Activated CD8-positive, alpha-beta T cell treated with anti-CD3 and anti-CD28 coated beads for 36 hours (primary cell): ENCODE results near the gene MFSD8. TPM values are rescaled to one million over a fixed set of nuclear protein-coding genes. Genes with fewer than 3 reads are reported as not detected.
"Not testable (repeated sequence)": the region's sequence is repeated elsewhere in the genome, so short reads cannot be mapped to it uniquely, and the experiment has no call there.

Experiments
- ATAC-seq: fragments of 200-7000 bp; cut with Tn5 transposase; one replicate; pipeline ENCODE4 v1.10.0; 2021; ENCODE audit warnings: mild to moderate bottlenecking, moderate library complexity
- CTCF ChIA-PET: fragments of 350-600 bp; sonication (Branson Sonifier 250); formaldehyde crosslinking; loops from one replicate; lab custom pipeline; 2021; ENCODE audit warnings: antibody characterized with exemption; lab: Charles Lee
- POLR2A ChIA-PET: fragments of 350-600 bp; sonication (Branson Sonifier 250); formaldehyde crosslinking; loops from one replicate; lab custom pipeline; 2021; ENCODE audit warnings: antibody characterized with exemption; lab: Charles Lee
- DNase-seq: peaks from one replicate; pipeline ENCODE4 v3.0.0-alpha.2; 2020
- H3K27ac Mint-ChIP-seq: one replicate; pipeline ENCODE4 v1.8.0; 2021; ENCODE audit warnings: mild to moderate bottlenecking, mixed read lengths
- H3K27me3 Mint-ChIP-seq: one replicate; pipeline ENCODE4 v1.8.0; 2021; ENCODE audit warnings: mixed read lengths
- H3K36me3 Mint-ChIP-seq: one replicate; pipeline ENCODE4 v1.8.0; 2021; ENCODE audit warnings: low read depth, mixed read lengths
- H3K4me1 Mint-ChIP-seq: one replicate; pipeline ENCODE4 v1.8.0; 2021; ENCODE audit warnings: low read depth, mixed read lengths
- H3K4me3 Mint-ChIP-seq: one replicate; pipeline ENCODE4 v1.8.0; 2021; ENCODE audit warnings: mild to moderate bottlenecking, moderate library complexity, mixed read lengths
- H3K9me3 Mint-ChIP-seq: one replicate; pipeline ENCODE4 v1.8.0; 2021; ENCODE audit warnings: mixed read lengths
- intact Hi-C: fragments of 100-400 bp; cut with micrococcal nuclease; formaldehyde crosslinking; loops from one replicate; pipeline ENCODE4 v1.10.0; 2022
- total RNA-seq, 2 experiments: library from RNA; stranded (reverse); gene quantifications; one replicate each; pipeline ENCODE4 v1.2.3, GENCODE V29; 2021
- TF ChIP-seq, protein P1 (sequence below): fragments of 200-600 bp; IDR thresholded peaks from one replicate; pipeline ENCODE4 v1.8.0; 2022; ENCODE audit warnings: antibody characterized with exemption, mild to moderate bottlenecking

The MFSD8 gene
- total RNA-seq, 2 experiments from 2014 or later: 12.5 to 14.2 TPM

DNA sequence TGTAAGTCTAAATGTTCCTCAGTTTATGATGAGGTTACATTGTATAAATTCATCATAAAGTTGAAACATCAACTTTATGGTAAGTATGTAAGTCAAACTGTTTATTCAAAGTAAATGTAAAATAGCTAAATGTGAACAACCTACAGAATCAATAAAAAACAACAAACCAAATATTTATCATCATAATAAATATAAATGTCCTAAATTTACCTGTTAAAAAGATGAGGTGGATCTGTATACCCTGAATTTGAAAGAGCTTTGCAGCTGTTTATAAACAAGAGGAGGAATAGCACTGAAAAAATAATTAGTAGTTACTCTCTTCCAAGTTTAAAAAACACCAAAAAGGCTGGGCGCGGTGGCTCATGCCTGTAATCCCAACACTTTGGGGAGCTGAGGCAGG is 14.0 kb upstream of the MFSD8 start:
- ChIA-PET CTCF (no interaction called here), POLR2A (interaction anchor here (1.0 kb wide), 1 partner anchor 14 kb away, joined by 3 read pairs; the partner anchor contains the start of genes ABHD18 and MFSD8)
- no peaks in the 10 kb centered on the region for H3K9me3 Mint-ChIP-seq
- DNase-seq (no peak), ATAC-seq (no peak)
- H3K27ac Mint-ChIP-seq: no peak overlapping the region
- H3K4me3 Mint-ChIP-seq: no peak overlapping the region
- TF ChIP-seq, protein P1, sequence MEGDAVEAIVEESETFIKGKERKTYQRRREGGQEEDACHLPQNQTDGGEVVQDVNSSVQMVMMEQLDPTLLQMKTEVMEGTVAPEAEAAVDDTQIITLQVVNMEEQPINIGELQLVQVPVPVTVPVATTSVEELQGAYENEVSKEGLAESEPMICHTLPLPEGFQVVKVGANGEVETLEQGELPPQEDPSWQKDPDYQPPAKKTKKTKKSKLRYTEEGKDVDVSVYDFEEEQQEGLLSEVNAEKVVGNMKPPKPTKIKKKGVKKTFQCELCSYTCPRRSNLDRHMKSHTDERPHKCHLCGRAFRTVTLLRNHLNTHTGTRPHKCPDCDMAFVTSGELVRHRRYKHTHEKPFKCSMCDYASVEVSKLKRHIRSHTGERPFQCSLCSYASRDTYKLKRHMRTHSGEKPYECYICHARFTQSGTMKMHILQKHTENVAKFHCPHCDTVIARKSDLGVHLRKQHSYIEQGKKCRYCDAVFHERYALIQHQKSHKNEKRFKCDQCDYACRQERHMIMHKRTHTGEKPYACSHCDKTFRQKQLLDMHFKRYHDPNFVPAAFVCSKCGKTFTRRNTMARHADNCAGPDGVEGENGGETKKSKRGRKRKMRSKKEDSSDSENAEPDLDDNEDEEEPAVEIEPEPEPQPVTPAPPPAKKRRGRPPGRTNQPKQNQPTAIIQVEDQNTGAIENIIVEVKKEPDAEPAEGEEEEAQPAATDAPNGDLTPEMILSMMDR: no peak
- H3K36me3 Mint-ChIP-seq: peaks cover 13% of the 10 kb centered on the region
- peaks cover 5% of the 10 kb centered on the region for H3K4me1 Mint-ChIP-seq
- H3K27me3 Mint-ChIP-seq: no peaks in the 10 kb centered on the region
- intact Hi-C loops: no loop called here

DNA sequence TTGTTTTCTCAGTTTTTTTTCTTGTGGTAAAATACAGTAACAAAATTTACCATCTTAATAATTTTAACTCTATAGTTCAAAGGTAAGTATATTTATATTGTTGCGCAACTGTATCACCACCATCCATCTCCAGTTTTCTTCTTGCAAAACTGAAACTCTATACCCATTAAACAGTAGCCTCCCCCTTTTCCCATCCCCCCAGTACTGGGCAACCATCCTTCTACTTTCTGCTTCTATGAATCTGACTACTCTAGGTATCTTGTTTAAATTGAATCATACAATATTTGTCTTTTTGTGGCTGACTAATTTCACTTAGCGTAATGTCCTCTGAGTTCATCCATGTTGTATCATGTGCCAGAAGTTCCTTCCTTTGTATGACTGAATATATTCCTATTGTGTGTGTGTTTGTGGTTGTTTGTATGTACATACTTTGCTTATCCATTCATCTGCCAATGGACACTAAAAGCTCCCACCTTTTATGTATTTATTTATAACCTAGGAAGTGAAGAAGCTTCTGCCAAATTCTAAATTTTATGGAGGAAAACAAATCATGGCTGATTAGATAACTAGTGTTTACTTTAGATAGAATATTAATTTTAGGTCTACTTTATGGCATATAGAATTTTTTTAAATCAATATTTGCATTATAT is 10.3 kb upstream of the MFSD8 start:
- Mint-ChIP-seq H3K27me3 (no peaks in the 10 kb centered on the region), H3K4me3 (no peak overlapping the region), H3K4me1 (peaks cover 10% of the 10 kb centered on the region)

DNA sequence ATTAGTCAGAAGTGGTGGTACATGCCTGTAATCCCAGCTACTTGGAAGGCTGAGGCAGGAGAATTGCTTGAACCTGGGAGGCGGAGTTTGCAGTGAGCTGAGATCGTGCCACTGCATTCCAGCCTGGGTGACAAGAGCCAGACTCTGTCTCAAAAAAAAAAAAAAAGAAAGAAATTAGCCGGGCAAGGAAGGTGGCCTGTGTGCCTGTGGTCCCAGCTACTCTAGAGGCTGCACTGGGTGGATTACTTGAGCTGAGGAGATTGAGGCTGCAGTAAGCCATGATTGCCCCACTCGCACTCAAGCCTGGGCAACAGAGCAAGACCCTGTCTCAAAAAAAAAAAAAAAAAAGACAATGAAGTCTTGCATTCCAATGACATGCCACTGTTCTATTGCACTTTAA is 6.0 kb upstream of the MFSD8 start:
- H3K9me3 Mint-ChIP-seq, CTCF ChIA-PET, POLR2A ChIA-PET, intact Hi-C loops, H3K27me3 Mint-ChIP-seq, DNase-seq, H3K27ac Mint-ChIP-seq, H3K4me3 Mint-ChIP-seq, ATAC-seq: not testable (repeated sequence)
- peaks cover 25% of the 10 kb centered on the region for H3K4me1 Mint-ChIP-seq
- peaks cover 17% of the 10 kb centered on the region for H3K36me3 Mint-ChIP-seq

More for the DNA sequence above, 10.3 kb upstream of the MFSD8 start:
- ATAC-seq (no peak), DNase-seq (no peak)
- H3K36me3 Mint-ChIP-seq: peaks cover 14% of the 10 kb centered on the region
- POLR2A ChIA-PET: no interaction called here
- TF ChIP-seq, protein P1: no peak
- intact Hi-C loops: no loop called here
- CTCF ChIA-PET: no interaction called here
- no peaks in the 10 kb centered on the region for H3K9me3 Mint-ChIP-seq
- H3K27ac Mint-ChIP-seq: no peak overlapping the region

GRCh38 chr4:127968586-127968985 is 3.6 kb upstream of the MFSD8 start:
- H3K36me3 Mint-ChIP-seq: peaks cover 11% of the 10 kb centered on the region
- CTCF ChIA-PET: no interaction called here
- peaks cover 21% of the 10 kb centered on the region for H3K4me1 Mint-ChIP-seq
- H3K9me3 Mint-ChIP-seq: no peaks in the 10 kb centered on the region
- ATAC-seq: no peak
- TF ChIP-seq, protein P1: no peak
- no peak overlapping the region for H3K27ac Mint-ChIP-seq
- DNase-seq: no peak
- no peaks in the 10 kb centered on the region for H3K27me3 Mint-ChIP-seq
- POLR2A ChIA-PET: interaction anchor here (1.1 kb wide), 1 partner anchor 92 kb away, joined by 5 read pairs; the partner anchor contains the start of gene LARP1B
- intact Hi-C loops: loop anchor here (5.0 to 10.0 kb wide), 2 partner anchors 94 to 1126 kb away; partner anchors contain the start of genes C4orf33, LARP1B and SCLT1
- H3K4me3 Mint-ChIP-seq: no peak overlapping the region

GRCh38 chr4:127967141-127967775 is 2.3 kb upstream of the MFSD8 start:
- H3K27ac Mint-ChIP-seq: peak overlapping the region; percentile 81
- H3K27me3 Mint-ChIP-seq: no peaks in the 10 kb centered on the region
- ChIA-PET POLR2A (interaction anchor here (0.7 to 1.1 kb wide), 2 partner anchors 10 to 94 kb away, joined by 3 to 5 read pairs; partner anchors contain the start of gene LARP1B), CTCF (no interaction called here)
- ATAC-seq (no peak), DNase-seq (peak; percentile 5)
- H3K36me3 Mint-ChIP-seq: peaks cover 22% of the 10 kb centered on the region
- TF ChIP-seq, protein P1: no peak
- H3K4me1 Mint-ChIP-seq: peaks cover 31% of the 10 kb centered on the region
- H3K9me3 Mint-ChIP-seq: no peaks in the 10 kb centered on the region
- H3K4me3 Mint-ChIP-seq: peak overlapping the region; percentile 45
- intact Hi-C loops: loop anchor here (5.0 to 10.0 kb wide), 2 partner anchors 95 to 1128 kb away; partner anchors contain the start of genes C4orf33, LARP1B and SCLT1
